Measurements from ENCODE around the gene CTF1. TPM values are rescaled to one million over a fixed set of nuclear protein-coding genes. Genes with fewer than 3 reads are reported as not detected.

CTF1 gene
- total and polyA plus RNA-seq, 8 donors = 4.5 to 10.5 (median 9.0) TPM

DNA sequence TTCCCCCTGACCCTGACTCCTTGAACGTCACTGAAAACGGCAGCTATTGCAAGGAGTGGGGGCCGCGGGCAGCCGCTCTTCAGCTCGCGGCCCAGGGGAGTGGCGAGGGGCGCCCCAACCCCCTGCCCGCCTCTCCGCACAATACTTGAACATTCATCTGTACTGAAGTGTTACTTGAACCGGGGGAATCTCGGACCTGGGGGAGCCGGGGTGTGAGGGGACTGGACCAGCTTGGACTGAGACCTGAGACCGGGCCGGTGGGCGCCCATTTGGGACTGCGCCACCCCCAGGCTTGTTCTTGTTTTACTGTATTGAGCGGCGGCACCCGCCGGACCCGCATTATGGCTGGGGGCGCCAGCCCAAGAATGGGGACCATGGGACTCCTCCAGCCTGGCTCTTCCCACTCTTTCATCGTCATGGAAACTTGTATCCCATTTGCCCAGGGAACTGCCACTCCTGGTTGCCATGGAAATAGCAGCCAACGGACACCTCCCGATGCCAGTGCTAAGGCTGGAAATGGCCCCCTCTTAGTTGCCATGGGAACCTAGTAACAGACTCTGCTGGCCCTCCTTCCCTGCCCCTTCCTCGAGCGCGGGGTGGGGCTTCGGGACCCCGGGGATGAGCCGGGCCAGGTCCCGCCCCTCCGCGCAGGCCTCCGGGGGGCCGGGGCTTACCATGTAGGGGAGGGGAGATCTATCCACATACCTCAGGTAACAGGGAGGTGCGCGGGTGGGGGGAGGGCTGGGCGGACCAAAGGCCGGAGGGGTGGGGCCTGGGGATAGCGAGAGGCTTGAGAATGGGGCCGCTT, 51.6 kb downstream of the CTF1 start:
- Histone ChIP-seq H3K9me3 (no peaks in the 10 kb centered on the region), H3K36me3 (peaks cover 0 to 29% of the 10 kb centered on the region in 2 donors), H3K27me3 (no peaks in the 10 kb centered on the region), H3K4me1 (peaks cover 7 to 37% of the 10 kb centered on the region in 2 donors), H3K27ac (peak overlapping the region; percentile 89 to 97), H3K4me3 (peak overlapping the region; percentile 86 to 93)
- TF ChIP-seq, protein P1, sequence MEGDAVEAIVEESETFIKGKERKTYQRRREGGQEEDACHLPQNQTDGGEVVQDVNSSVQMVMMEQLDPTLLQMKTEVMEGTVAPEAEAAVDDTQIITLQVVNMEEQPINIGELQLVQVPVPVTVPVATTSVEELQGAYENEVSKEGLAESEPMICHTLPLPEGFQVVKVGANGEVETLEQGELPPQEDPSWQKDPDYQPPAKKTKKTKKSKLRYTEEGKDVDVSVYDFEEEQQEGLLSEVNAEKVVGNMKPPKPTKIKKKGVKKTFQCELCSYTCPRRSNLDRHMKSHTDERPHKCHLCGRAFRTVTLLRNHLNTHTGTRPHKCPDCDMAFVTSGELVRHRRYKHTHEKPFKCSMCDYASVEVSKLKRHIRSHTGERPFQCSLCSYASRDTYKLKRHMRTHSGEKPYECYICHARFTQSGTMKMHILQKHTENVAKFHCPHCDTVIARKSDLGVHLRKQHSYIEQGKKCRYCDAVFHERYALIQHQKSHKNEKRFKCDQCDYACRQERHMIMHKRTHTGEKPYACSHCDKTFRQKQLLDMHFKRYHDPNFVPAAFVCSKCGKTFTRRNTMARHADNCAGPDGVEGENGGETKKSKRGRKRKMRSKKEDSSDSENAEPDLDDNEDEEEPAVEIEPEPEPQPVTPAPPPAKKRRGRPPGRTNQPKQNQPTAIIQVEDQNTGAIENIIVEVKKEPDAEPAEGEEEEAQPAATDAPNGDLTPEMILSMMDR (IDR thresholded peaks at IDR 0.05) = no peak
- intact Hi-C loops (cut with DNase I) = no loop called here
- ATAC-seq = peak; percentile 69
- peak; percentile 89 to 99 (median 94) for DNase-seq

DNA sequence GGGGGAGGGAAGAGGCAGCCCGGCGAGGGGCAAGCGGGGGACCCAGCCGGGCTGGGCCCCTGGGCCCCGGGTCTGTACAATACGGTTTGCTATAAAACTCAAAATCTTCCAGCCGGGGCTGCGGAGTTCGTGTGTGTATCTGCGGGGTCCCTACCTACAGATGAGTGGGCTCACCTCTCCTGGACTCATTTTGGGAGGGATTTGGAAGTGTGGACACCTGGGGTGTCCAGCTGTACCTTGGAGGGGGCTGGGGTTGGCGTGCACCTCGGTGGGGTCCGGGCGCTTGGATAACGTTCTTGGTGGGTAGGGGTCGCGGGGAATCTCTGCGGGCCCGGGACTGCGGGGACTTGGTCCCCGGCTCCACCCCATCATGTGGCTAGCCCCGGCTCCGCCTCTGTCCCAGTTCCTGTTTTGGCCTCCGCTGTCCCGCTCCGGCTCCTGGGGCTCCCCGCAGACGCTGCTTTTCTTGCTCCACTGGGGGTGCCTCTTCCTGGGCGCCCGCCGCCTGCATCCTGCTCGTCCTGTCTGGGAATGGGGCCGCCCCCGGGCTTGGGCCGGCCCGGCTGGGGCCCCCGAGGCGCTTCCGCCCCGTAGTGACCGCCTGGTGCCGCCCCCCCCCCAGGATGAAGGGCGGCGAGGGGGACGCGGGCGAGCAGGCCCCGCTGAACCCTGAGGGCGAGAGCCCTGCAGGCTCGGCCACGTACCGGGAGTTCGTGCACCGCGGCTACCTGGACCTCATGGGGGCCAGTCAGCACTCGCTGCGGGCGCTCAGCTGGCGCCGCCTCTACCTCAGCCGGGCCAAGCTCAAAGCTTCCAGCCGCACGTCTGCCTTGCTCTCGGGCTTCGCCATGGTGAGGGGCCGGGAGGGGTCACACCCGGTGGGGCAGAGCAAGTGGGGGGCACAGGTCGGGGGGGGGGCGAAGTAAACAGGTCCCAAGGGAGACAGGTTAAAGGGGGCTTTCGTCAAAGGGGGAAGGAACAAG, 52.5 kb downstream of the CTF1 start, which contains the start of gene ORAI3:
Gene ORAI3, plus strand, starts transcription at position 402 of the 983 bp plus-strand sequence. Its CDS starts 222 bp downstream, at position 624.
- TF ChIP-seq, protein P1 (IDR thresholded peaks at IDR 0.05) = no peak
- Histone ChIP-seq H3K4me1 (peaks cover 7 to 43% of the 10 kb centered on the region in 2 donors), H3K27me3 (no peaks in the 10 kb centered on the region), H3K36me3 (peaks cover 0 to 25% of the 10 kb centered on the region in 2 donors), H3K4me3 (peak within 1 kb of the TSS; percentile 86 to 93), H3K9me3 (no peaks in the 10 kb centered on the region), H3K27ac (peak within 1 kb of the TSS; percentile 89 to 97)
- intact Hi-C loops (cut with DNase I) = no loop called here
- peak; percentile 77 for ATAC-seq
- peak; percentile 67 to 98 (median 85) for DNase-seq

DNA sequence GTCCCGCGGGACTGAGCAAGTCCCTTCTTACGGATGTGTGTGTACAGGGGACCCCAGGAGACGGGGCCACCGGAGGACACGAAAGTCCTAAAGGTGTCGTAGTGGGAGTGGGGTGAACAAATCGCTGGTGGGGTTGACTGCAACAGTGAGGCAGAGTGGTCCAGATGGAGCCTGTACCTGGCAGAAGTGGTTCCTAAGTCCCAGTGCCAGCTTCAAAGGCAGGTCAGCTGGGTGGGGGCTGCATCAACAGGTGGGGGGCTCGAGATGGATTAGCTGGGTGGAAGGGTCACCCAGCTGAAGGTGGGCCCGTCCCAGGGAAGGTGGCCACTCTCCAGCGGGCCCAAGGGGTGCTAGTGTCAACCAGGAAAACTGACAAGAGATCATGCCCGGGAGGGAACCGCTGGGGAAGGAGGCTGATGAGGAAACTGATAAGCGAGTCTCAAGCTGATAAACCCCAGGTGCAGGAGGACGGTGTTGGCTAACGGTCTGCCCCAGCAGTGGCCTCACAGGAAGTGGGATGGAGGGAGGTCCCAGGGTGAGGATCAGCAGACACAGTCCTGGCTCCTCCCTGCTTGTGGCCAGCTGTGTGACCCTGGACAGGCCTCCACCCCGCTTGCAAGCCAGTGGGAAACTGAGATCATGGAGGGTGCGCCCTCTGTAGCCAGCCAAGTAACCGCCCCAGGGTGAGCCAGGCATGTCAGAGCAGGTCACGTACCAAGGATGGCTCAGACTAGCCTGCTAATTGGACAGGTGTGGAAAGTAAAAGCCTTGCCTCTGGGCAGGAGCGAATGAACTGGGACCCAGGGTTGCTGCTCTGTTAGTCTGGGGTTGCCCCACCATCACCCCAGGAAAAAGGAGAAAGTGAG, 53.5 kb downstream of the CTF1 start:
- Histone ChIP-seq H3K36me3 (peaks cover 0 to 22% of the 10 kb centered on the region in 2 donors), H3K27me3 (no peaks in the 10 kb centered on the region), H3K4me1 (peaks cover 7 to 43% of the 10 kb centered on the region in 2 donors), H3K27ac (peak overlapping the region; percentile 89 to 97), H3K4me3 (peak overlapping the region; percentile 86 to 93), H3K9me3 (no peaks in the 10 kb centered on the region)
- ATAC-seq = peak; percentile 47
- intact Hi-C loops (cut with DNase I) = no loop called here
- DNase-seq = peak in 3 of 4 donors; percentile 58 to 87 (median 86)
- TF ChIP-seq, protein P1 (IDR thresholded peaks at IDR 0.05) = no peak

DNA sequence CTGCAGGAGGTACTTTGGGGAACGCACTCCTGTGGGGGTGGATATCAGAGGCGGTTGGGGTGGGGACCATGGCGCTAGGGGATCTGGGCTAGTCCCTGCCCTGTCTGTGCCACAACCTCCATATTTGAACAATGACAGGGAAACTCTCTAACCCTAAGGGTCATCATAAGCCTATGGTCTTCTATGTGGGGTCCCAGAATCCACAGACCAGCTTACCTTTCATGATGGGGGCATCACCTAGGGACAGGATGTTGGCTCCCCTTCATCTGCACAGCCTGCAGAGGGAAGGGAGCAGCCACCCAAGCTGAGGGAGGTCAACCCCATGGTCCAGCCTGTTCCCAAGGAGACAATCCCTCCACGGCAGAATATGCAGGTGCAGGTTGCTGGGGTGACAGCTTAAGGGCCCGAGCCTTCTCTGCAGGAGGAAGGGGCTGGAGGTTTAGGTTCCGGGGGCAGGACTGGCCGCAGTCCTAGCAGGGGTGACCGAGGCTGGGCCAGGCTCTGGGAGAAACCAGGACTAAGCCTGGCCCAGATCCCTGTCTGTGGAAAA, 54.2 kb downstream of the CTF1 start:
- ATAC-seq (no peak), DNase-seq (no peak)
- H3K4me3 ChIP-seq = peak overlapping the region in 1 of 2 donors; percentile 93
- H3K4me1 ChIP-seq = peaks cover 7 to 43% of the 10 kb centered on the region in 2 donors
- H3K27ac ChIP-seq = peak overlapping the region; percentile 89 to 97
- H3K9me3 ChIP-seq = no peaks in the 10 kb centered on the region
- H3K36me3 ChIP-seq = peaks cover 0 to 15% of the 10 kb centered on the region in 2 donors
- no peaks in the 10 kb centered on the region for H3K27me3 ChIP-seq
- intact Hi-C loops (cut with DNase I) = no loop called here
- TF ChIP-seq, protein P1 (IDR thresholded peaks at IDR 0.05) = no peak

All from left lung (tissue), 10 donors.